ENCODE results near the gene ZBTB7C. TPM values are rescaled to one million over a fixed set of nuclear protein-coding genes. Genes with fewer than 3 reads are reported as not detected.
A peak's percentile ranks its signal among the peaks of the same experiment; 100 is the strongest.

Gene ZBTB7C
- total RNA-seq, 1 experiment from 2014 or later = 0.10 TPM

GRCh38 chr18:48036641-48037421 is 372.4 kb downstream of the ZBTB7C start:
- Histone ChIP-seq H3K9me3 (no peaks in the 10 kb centered on the region), H3K27me3 (no peaks in the 10 kb centered on the region), H3K36me3 (no peaks in the 10 kb centered on the region), H3K4me3 (no peak overlapping the region)
- DNase-seq = no peak

- no peak overlapping the region for H3K4me3 ChIP-seq
- peak; percentile 47 for DNase-seq
- H3K27me3 ChIP-seq = no peaks in the 10 kb centered on the region
- no peaks in the 10 kb centered on the region for H3K36me3 ChIP-seq
- H3K9me3 ChIP-seq = no peaks in the 10 kb centered on the region
These were observed 373.0 kb downstream of the ZBTB7C start for GRCh38 chr18:48036226-48036625.

- H3K27me3 ChIP-seq = no peaks in the 10 kb centered on the region
- DNase-seq = no peak
- H3K4me3 ChIP-seq = no peak overlapping the region
- no peaks in the 10 kb centered on the region for H3K9me3 ChIP-seq
- no peaks in the 10 kb centered on the region for H3K36me3 ChIP-seq
These were observed 373.7 kb downstream of the ZBTB7C start for GRCh38 chr18:48035556-48035860.

- Histone ChIP-seq H3K9me3 (no peaks in the 10 kb centered on the region), H3K36me3 (no peaks in the 10 kb centered on the region), H3K4me3 (no peak overlapping the region), H3K27me3 (no peaks in the 10 kb centered on the region)
- no peak for DNase-seq
These were observed 374.3 kb downstream of the ZBTB7C start for GRCh38 chr18:48034651-48035555.

DNA sequence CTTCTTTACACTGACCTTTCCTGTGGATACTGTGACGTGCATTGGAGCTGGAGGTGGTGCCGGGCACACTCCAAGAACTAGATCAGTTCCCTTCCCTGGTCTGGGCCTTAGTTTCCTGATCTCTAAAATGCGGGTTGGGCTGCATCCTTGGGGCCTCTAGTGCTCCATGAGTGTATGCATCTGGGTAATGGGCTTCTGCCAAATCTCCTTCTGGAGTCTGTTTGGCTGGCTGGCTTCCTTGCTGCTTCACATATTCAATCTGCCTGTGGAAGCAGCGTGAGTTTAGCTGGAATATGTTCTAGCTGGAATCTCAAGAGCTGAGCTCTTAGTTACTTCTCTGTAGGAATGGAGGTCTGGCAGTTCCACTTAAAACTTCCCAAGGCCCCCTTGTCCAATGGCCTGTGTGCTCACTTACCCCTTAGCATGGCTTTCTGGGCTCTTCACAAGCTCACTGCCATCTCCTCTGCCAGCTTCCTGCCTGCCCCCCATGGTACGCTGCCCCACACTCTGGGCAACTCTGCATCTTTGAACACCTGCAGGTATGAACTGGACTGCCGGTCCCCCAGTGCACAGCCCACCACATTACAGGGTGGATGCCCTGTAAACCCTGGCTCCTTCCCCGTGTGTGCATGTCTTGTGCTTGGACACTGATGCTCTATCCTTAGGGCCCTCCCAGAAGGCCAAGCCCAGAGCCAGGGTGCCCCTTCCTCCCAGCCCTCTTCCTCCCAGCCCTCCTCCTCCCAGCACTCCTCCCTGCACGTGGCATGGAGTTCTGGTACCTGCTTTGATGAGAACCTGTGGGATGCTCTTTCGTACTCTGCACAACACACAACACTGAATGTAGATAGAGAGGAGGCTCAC is 375.2 kb downstream of the ZBTB7C start:
- no peaks in the 10 kb centered on the region for H3K27me3 ChIP-seq
- no peaks in the 10 kb centered on the region for H3K9me3 ChIP-seq
- H3K36me3 ChIP-seq = no peaks in the 10 kb centered on the region
- H3K4me3 ChIP-seq = no peak overlapping the region
- peak; percentile 5 for DNase-seq

GRCh38 chr18:48032876-48033789 is 376.1 kb downstream of the ZBTB7C start:
- DNase-seq = peak; percentile 28
- H3K36me3 ChIP-seq = no peaks in the 10 kb centered on the region

GRCh38 chr18:48031641-48032040 is 377.5 kb downstream of the ZBTB7C start:
- no peak overlapping the region for H3K4me3 ChIP-seq
- no peaks in the 10 kb centered on the region for H3K27me3 ChIP-seq
- no peak for DNase-seq
- no peaks in the 10 kb centered on the region for H3K36me3 ChIP-seq
- no peaks in the 10 kb centered on the region for H3K9me3 ChIP-seq

More at GRCh38 chr18:48032876-48033789, 376.1 kb downstream of the ZBTB7C start:
- Histone ChIP-seq H3K9me3 (no peaks in the 10 kb centered on the region), H3K27me3 (no peaks in the 10 kb centered on the region), H3K4me3 (no peak overlapping the region)

DNA sequence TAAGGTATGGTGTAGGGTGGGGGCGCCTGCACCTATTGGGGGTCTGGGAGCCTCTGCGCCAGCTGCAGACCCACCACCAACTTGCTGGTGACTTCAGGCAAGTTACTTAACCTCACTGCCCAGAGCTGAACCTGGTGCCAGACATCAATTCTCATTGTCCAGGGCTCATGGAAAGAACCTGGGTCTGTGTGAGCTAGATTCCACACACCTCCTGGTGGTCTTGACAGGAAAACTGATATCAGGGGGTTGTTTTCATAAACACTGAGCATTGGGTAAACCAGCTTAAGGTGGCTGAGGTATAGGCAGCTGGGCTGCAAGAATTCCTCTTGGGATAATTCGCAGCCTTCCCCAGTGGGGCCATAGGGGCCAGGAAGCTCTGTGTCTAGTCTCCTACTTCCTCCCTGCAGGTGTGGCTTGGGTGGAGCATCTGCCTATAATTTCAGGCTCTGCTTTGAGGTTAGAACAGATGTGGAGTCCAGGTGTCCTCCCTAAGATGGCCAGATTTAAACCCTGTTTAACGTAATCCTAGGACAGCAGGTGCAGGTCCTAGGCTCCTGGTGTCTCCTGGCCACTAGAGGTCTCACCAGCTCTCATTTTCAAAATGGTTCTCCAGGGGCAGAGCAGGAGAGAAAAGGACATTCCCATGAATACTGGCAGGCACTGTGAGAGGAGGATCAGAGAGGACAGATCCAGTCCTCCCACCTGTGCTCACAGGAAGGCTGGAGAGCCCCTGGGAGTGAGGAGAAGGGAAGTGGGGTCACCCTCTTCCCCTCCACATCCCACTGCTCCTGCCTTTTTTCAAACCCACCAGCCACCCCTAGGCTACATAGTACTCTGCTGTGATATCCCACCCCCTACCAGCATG is 378.3 kb downstream of the ZBTB7C start:
- no peaks in the 10 kb centered on the region for H3K9me3 ChIP-seq
- H3K27me3 ChIP-seq = no peaks in the 10 kb centered on the region
- no peaks in the 10 kb centered on the region for H3K36me3 ChIP-seq
- peak; percentile 37 for DNase-seq
- H3K4me3 ChIP-seq = no peak overlapping the region

- no peak overlapping the region for H3K4me3 ChIP-seq
- DNase-seq = no peak
- no peaks in the 10 kb centered on the region for H3K36me3 ChIP-seq
- H3K9me3 ChIP-seq = no peaks in the 10 kb centered on the region
- H3K27me3 ChIP-seq = no peaks in the 10 kb centered on the region
These were observed 379.7 kb downstream of the ZBTB7C start for GRCh38 chr18:48029296-48029986.

DNA sequence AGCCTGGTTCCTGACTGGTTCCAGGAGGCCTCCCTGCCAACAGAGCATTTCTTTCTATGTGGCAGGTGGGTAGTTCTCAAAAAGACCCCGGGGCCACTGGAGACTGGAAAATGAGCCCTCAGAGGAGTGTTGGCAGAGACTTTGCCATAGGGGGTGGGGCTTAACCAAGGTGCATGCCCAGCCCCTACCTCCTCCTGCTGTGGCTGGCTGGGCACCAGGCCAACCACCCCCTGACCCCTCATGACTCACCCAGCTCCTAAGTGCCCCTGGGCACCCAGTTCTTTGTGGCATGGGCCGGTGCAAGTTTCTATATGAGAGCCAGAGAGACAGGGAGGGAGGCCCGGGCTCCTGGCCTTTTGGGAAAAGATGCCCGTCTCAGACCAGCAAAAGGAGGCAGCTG is 380.5 kb downstream of the ZBTB7C start:
- H3K36me3 ChIP-seq = no peaks in the 10 kb centered on the region
- H3K9me3 ChIP-seq = no peaks in the 10 kb centered on the region
- DNase-seq = no peak
- H3K27me3 ChIP-seq = no peaks in the 10 kb centered on the region
- H3K4me3 ChIP-seq = no peak overlapping the region

- DNase-seq = no peak
- Histone ChIP-seq H3K9me3 (no peaks in the 10 kb centered on the region), H3K4me3 (no peak overlapping the region), H3K27me3 (no peaks in the 10 kb centered on the region), H3K36me3 (no peaks in the 10 kb centered on the region)
These were observed 381.1 kb downstream of the ZBTB7C start for GRCh38 chr18:48028081-48028480.

- Histone ChIP-seq H3K36me3 (no peaks in the 10 kb centered on the region), H3K9me3 (no peaks in the 10 kb centered on the region), H3K4me3 (no peak overlapping the region), H3K27me3 (no peaks in the 10 kb centered on the region)
- no peak for DNase-seq
These were observed 381.7 kb downstream of the ZBTB7C start for GRCh38 chr18:48027401-48027963.

GRCh38 chr18:48026216-48026615 is 383.0 kb downstream of the ZBTB7C start:
- Histone ChIP-seq H3K9me3 (no peaks in the 10 kb centered on the region), H3K27me3 (no peaks in the 10 kb centered on the region), H3K36me3 (no peaks in the 10 kb centered on the region), H3K4me3 (no peak overlapping the region)
- no peak for DNase-seq

DNA sequence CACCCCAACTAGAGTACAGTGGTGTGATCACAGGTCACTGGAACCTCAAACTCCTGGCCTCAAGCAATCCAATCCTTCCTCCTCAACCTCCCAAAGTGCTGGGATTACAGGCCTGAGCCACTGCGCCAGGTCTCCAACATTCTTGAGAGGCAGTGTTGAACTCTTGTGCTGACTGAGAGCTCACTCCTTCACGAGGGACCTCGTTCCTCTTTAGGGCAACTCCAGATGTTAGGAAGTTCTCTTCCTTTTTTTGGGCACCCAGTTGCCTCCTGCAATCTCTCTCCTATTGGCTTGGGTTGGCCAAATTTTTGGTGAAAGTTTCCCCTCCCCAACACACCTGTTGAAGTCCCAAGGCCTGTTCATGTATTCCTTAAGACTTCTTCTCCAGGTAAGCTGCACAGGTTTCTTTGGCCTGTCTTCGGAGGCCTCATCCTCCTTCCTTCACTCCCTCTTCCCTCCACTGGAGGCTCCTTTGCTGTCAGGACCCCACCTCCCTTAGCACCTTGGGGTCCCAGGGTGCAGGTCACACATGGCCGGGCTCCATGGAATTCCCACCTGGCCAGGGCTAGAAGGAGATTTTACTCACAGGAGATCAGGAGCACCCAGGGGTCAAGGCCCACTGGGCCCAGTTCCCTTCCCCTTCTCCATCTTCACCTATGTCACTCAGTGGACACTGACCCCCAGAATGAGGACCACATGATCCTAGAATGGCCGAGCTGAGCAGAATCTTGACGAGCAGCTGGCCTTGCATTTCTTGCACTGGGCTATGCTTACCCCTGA is 384.1 kb downstream of the ZBTB7C start:
- no peaks in the 10 kb centered on the region for H3K9me3 ChIP-seq
- no peaks in the 10 kb centered on the region for H3K36me3 ChIP-seq
- DNase-seq = no peak
- H3K4me3 ChIP-seq = no peak overlapping the region
- no peaks in the 10 kb centered on the region for H3K27me3 ChIP-seq
